ENCODE data around the gene IFIT2.

Gene IFIT2

DNA sequence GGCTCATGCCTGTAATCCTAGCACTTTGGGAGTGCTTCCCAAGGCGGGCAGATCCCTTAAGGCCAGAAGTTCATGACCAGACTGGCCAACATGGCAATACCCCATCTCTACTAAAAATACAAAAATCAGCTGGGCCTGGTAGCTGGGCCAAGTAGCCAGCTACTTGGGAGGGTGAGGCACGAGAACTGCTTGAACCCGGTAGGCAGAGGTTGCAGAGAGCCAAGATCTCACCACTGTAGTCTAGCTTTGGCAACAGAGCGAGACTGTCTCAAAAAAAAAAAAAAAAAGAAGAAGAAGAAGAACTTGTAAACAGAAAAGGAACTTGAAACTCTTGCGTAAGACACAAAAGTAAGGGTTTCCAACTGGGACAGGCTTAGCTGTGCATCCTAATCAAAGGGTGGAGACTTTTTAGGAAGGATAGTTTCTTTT is 5.6 kb upstream of the IFIT2 start:
- Histone ChIP-seq H3K4me3 (IDR thresholded peaks at IDR 0.05; ENCODE audit: insufficient read depth, low read depth, low read length) (no peak overlapping the region), H2AFZ (ENCODE audit: low read depth) (no peak overlapping the region), H3K79me2 (ENCODE audit: insufficient read depth, low read depth) (no peaks in the 10 kb centered on the region), H4K20me1 (ENCODE audit: insufficient read depth) (no peaks in the 10 kb centered on the region), H3K36me3 (ENCODE audit: insufficient read depth) (no peaks in the 10 kb centered on the region), H3K4me1 (ENCODE audit: low read depth, poor library complexity, severe bottlenecking) (peaks cover 25% of the 10 kb centered on the region), H3K27ac (no peak overlapping the region), H3K4me2 (peak overlapping the region; percentile 65), H3K9ac (no peak overlapping the region), H3K27me3 (ENCODE audit: insufficient read depth, low read depth) (no peaks in the 10 kb centered on the region)
- no peak for TF ChIP-seq CTCF (conservative IDR thresholded peaks at IDR 0.05; ENCODE audit: low read depth, low read length)

DNA sequence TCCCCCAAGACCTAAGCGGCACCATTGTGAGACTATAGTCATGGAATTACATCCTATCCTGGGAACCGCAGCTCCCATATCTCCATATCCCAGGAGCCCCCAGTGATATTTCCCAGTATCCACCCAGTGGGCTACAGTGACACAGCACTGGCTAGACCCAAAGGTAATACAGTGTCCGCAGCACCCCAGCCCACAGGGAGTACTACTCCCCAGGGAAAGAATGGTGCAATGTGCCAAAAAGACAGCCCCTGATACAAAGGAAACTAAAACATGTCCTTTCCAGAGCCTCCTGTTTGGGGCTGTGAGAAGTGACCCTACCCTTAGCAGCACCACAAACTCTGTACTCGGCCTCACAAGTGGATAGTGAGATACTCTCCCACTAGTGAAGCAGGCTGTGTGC is 4.5 kb upstream of the IFIT2 start:
- H2AFZ ChIP-seq (ENCODE audit: low read depth) = no peak overlapping the region
- no peaks in the 10 kb centered on the region for H3K79me2 ChIP-seq (ENCODE audit: insufficient read depth, low read depth)
- no peaks in the 10 kb centered on the region for H3K27me3 ChIP-seq (ENCODE audit: insufficient read depth, low read depth)

GRCh38 chr10:89297791-89298190 is 4.1 kb upstream of the IFIT2 start:
- Histone ChIP-seq H4K20me1 (ENCODE audit: insufficient read depth) (no peaks in the 10 kb centered on the region), H3K79me2 (ENCODE audit: insufficient read depth, low read depth) (no peaks in the 10 kb centered on the region), H3K27ac (no peak overlapping the region), H3K9ac (no peak overlapping the region), H3K36me3 (ENCODE audit: insufficient read depth) (no peaks in the 10 kb centered on the region), H2AFZ (ENCODE audit: low read depth) (no peak overlapping the region), H3K4me1 (ENCODE audit: low read depth, poor library complexity, severe bottlenecking) (peaks cover 40% of the 10 kb centered on the region), H3K4me3 (IDR thresholded peaks at IDR 0.05; ENCODE audit: insufficient read depth, low read depth, low read length) (no peak overlapping the region), H3K27me3 (ENCODE audit: insufficient read depth, low read depth) (no peaks in the 10 kb centered on the region), H3K4me2 (no peak overlapping the region)
- TF ChIP-seq CTCF (conservative IDR thresholded peaks at IDR 0.05; ENCODE audit: low read depth, low read length) = no peak

More for the DNA sequence above, 4.5 kb upstream of the IFIT2 start:
- Histone ChIP-seq H4K20me1 (ENCODE audit: insufficient read depth) (no peaks in the 10 kb centered on the region), H3K27ac (no peak overlapping the region), H3K4me1 (ENCODE audit: low read depth, poor library complexity, severe bottlenecking) (peaks cover 36% of the 10 kb centered on the region), H3K4me2 (no peak overlapping the region), H3K9ac (no peak overlapping the region), H3K4me3 (IDR thresholded peaks at IDR 0.05; ENCODE audit: insufficient read depth, low read depth, low read length) (no peak overlapping the region), H3K36me3 (ENCODE audit: insufficient read depth) (no peaks in the 10 kb centered on the region)
- no peak for TF ChIP-seq CTCF (conservative IDR thresholded peaks at IDR 0.05; ENCODE audit: low read depth, low read length)

- H3K27ac ChIP-seq = no peak overlapping the region
- H3K4me3 ChIP-seq (IDR thresholded peaks at IDR 0.05; ENCODE audit: insufficient read depth, low read depth, low read length) = no peak overlapping the region
- H3K36me3 ChIP-seq (ENCODE audit: insufficient read depth) = no peaks in the 10 kb centered on the region
- H3K27me3 ChIP-seq (ENCODE audit: insufficient read depth, low read depth) = no peaks in the 10 kb centered on the region
- H4K20me1 ChIP-seq (ENCODE audit: insufficient read depth) = no peaks in the 10 kb centered on the region
- no peaks in the 10 kb centered on the region for H3K79me2 ChIP-seq (ENCODE audit: insufficient read depth, low read depth)
- H3K4me2 ChIP-seq = no peak overlapping the region
- H2AFZ ChIP-seq (ENCODE audit: low read depth) = no peak overlapping the region
- no peak for TF ChIP-seq CTCF (conservative IDR thresholded peaks at IDR 0.05; ENCODE audit: low read depth, low read length)
- H3K9ac ChIP-seq = no peak overlapping the region
- peaks cover 42% of the 10 kb centered on the region for H3K4me1 ChIP-seq (ENCODE audit: low read depth, poor library complexity, severe bottlenecking)
These were observed 2.8 kb upstream of the IFIT2 start for GRCh38 chr10:89299031-89299430.
